ENCODE results near the gene APBA1.
"Not testable (repeated sequence)": the region's sequence is repeated elsewhere in the genome, so short reads cannot be mapped to it uniquely, and the experiment has no call there.

The APBA1 gene

GRCh38 chr9:69605406-69605805, 66.8 kb downstream of the APBA1 start:
- no peak for DNase-seq (ENCODE audit: low read depth in 2 of 2)

- no peak for DNase-seq (ENCODE audit: low read depth in 2 of 2)
Observed at GRCh38 chr9:69604568-69605219, 67.5 kb downstream of the APBA1 start.

GRCh38 chr9:69603656-69604055, 68.5 kb downstream of the APBA1 start:
- no peak for DNase-seq (ENCODE audit: low read depth in 2 of 2)

GRCh38 chr9:69602773-69603172, 69.4 kb downstream of the APBA1 start:
- DNase-seq (ENCODE audit: low read depth in 2 of 2), result no peak

GRCh38 chr9:69601698-69602097, 70.5 kb downstream of the APBA1 start:
- no peak for DNase-seq (ENCODE audit: low read depth in 2 of 2)

GRCh38 chr9:69600314-69601047, 71.7 kb downstream of the APBA1 start:
- no peak for DNase-seq (ENCODE audit: low read depth in 2 of 2)

- no peak for DNase-seq (ENCODE audit: low read depth in 2 of 2)
Observed at GRCh38 chr9:69599232-69599971, 72.8 kb downstream of the APBA1 start.

GRCh38 chr9:69596906-69597305, 75.3 kb downstream of the APBA1 start:
- not testable (repeated sequence) for DNase-seq (ENCODE audit: low read depth in 2 of 2)

- DNase-seq (ENCODE audit: low read depth in 2 of 2), result no peak
Observed at GRCh38 chr9:69594180-69594579, 78.0 kb downstream of the APBA1 start.

GRCh38 chr9:69593756-69594155, 78.4 kb downstream of the APBA1 start:
- no peak for DNase-seq (ENCODE audit: low read depth in 2 of 2)

- DNase-seq (ENCODE audit: low read depth in 2 of 2), result no peak
Observed at GRCh38 chr9:69593301-69593700, 78.9 kb downstream of the APBA1 start.

- no peak for DNase-seq (ENCODE audit: low read depth in 2 of 2)
Observed at GRCh38 chr9:69590266-69590665, 81.9 kb downstream of the APBA1 start.

GRCh38 chr9:69589156-69589555, 83.0 kb downstream of the APBA1 start:
- DNase-seq (ENCODE audit: low read depth in 2 of 2), result no peak

- no peak for DNase-seq (ENCODE audit: low read depth in 2 of 2)
Observed at GRCh38 chr9:69585571-69585970, 86.6 kb downstream of the APBA1 start.

GRCh38 chr9:69584759-69585158, 87.4 kb downstream of the APBA1 start:
- no peak for DNase-seq (ENCODE audit: low read depth in 2 of 2)

- DNase-seq (ENCODE audit: low read depth in 2 of 2), result no peak
Observed at GRCh38 chr9:69583645-69584234, 88.4 kb downstream of the APBA1 start.

GRCh38 chr9:69582544-69583297, 89.5 kb downstream of the APBA1 start:
- no peak for DNase-seq (ENCODE audit: low read depth in 2 of 2)

- no peak for DNase-seq (ENCODE audit: low read depth in 2 of 2)
Observed at GRCh38 chr9:69582018-69582417, 90.2 kb downstream of the APBA1 start.

GRCh38 chr9:69580582-69581214, 91.5 kb downstream of the APBA1 start:
- no peak for DNase-seq (ENCODE audit: low read depth in 2 of 2)

- no peak for DNase-seq (ENCODE audit: low read depth in 2 of 2)
Observed at GRCh38 chr9:69579760-69580581, 92.2 kb downstream of the APBA1 start.

Measured in activated CD8-positive, alpha-beta memory T cell treated with anti-CD3 and anti-CD28 coated beads for 4 hours (primary cell).